HG03280 (cell line): ENCODE measurements around the gene TTC13.

Source experiments
- ATAC-seq: cut with Tn5 transposase; IDR thresholded peaks from one replicate; pipeline ENCODE4 v1.9.1; 2021; ENCODE audit warnings: mild to moderate bottlenecking, moderate library complexity; ENCODE audit not compliant: unreplicated experiment

Gene TTC13

GRCh38 chr1:230958370-230958769 is 20.3 kb downstream of the TTC13 start:
- ATAC-seq, result no peak

- ATAC-seq, result peak; percentile 85
Observed at GRCh38 chr1:230957580-230957989, 21.1 kb downstream of the TTC13 start.

DNA sequence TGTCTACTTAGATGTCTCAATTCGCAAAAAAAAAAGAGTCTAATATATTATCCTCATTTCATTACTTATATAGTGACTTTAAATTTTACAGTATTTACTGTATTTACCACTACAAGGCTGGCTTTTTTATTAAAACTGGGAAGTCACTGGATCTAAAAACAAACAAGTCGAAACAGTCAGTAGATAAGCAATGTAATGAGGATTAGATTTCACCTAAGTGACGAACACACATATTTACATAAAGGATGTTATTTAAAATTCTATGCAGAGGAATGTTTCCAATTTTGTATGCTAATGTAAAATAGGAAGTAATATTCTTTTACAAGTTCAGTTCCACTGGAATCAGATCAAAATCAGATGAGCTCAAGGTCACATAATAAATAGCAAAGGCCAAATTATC is 28.3 kb downstream of the TTC13 start:
- ATAC-seq, result no peak

DNA sequence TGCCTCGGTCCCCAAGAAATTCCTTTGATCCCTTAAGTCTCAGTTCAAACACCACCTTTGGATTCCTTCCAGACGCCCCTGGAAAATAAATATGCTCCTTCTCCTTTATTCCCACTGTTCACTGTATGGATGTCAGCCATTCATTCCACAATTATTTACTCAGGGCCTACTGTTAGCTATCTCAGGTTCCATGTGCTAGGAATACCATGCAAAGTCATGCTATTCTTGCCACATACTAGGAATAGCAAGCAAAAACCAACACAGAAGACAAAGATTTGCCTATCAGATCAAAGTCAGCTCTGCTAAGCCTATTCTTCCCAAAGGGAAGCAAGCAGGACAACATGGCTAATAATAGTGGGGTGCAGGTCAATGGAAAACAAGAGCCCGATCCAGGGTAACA is 29.8 kb downstream of the TTC13 start:
- no peak for ATAC-seq

DNA sequence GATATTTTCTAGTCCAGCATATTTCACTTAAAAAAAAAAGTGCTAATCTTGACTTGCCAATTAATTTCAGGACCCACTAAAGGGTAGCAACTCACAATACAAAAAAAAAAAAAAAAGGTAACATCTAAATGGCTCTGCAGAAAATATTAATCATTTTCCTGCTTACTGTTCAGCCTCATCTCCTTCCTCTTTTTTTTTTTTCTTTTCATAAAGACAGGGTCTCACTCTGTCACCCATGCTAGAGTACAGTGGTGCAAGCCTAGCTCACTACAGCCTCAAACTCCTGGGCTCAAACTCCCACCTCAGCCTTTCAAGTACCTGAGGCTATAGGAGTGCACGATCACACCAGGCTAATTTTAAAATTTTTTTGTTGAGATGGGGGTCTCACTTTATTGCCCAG is 30.4 kb downstream of the TTC13 start:
- ATAC-seq, result no peak

GRCh38 chr1:230943048-230943593 is 35.5 kb downstream of the TTC13 start:
- ATAC-seq, result no peak

- no peak for ATAC-seq
Observed at GRCh38 chr1:230940848-230941247, 37.8 kb downstream of the TTC13 start.

DNA sequence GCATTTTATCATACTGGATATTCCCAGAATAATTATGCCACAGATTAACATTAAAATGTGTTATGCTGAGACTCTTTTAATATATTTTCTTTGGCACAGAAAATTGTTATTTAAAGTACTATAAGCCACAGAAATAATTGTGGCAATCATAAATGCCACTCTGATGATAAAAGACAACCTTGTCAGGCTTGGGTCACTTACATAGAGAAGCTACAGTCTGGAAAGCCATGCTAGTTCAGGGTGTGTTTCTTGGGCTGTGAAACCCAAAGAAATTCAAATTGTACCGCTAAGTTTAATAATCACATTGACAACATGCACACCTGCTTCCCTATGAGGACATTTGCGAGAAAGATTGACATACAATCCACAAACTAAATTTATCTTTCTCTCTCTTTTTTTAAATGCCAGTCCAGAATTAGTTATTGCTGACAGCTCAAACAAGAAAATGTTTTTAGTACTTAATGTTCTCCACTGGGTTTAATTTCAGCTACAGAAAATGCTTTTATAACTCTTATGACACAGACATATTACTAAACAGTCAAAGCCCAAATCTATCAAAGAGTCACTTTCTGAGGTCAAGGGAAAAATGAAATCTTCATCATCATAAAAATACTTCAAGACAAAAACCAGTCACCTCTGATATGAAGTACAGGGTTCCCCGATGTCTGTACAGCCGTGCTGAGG is 38.7 kb downstream of the TTC13 start:
- ATAC-seq, result no peak

DNA sequence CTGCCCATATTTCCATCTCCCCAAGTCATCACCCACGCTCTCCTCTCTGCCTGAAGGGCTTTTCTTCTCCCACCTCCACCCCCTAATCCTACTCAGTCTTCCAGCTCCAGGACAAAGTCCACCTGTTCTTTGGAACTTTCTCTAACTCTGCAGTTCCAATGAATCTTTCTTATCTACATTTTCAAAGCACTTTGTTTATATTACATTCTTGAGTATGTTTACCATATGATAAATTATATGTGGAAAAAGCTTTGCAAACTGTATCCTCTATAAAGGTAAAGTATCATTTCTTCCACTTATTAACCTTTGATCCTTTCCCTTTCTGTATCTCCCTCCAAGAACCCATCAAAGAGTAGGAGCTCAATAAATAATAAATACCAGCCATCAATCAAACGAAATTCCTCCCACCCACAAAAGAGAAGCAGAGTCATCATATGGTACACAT is 39.7 kb downstream of the TTC13 start:
- ATAC-seq, result no peak

DNA sequence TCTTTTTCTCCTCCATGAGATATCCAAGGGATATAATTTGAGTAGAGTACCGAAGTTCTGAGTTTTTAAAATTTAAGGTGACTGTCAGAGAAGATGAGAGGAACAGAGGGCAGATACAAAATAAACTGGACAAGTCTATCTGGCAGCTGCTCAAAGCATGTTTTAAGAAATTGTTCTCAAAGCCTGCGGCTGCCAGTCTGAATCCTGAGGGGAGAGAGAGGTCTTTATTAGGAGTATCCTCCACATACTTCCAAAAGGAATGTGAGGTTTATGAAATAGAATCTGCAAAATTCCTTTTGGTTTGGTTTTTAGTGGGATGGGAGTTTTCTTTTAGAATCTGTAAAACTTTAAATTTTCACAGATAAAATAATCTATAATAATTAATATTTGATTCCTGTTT is 41.3 kb downstream of the TTC13 start:
- ATAC-seq, result no peak

DNA sequence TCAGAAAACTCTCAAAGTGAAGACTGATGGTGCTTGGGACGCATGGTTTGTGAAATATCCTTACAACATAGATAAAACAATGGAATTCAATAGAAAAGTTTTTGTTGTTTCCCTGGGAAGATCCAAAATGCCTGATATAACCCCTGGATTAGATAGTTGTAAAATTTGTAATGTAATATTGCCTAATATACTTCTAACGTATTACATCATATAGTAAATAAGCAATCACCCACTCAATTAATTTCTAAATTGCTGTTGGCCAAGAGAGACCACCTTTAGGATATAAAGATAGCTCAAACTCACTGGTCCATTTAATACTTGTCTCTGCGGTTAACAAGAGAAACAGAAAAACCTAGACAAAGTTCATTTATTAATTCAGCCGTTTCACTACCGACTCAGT is 42.2 kb downstream of the TTC13 start:
- no peak for ATAC-seq

DNA sequence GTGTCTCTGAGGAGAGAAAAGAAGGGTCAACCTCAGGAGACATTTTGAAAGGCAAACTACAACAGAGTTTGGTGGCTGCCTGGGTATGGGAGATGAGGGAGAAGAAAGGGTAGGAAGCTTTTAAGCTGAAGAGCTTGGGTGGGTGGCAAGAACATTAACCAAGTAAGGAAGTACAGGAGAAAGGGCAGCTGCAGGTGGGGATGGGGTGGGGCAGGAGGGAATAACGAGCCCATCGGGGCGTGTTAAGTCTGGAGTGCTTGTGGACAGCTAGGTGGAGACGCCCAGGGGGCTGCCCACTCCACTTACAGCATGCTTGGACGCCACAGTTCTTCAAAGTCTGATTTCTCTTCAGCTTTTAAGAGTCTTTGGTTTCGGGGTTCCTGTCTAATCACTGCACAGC is 42.8 kb downstream of the TTC13 start:
- ATAC-seq, result no peak

- ATAC-seq, result no peak
Observed at GRCh38 chr1:230930986-230931385, 47.7 kb downstream of the TTC13 start.

GRCh38 chr1:230926182-230926581 is 52.5 kb downstream of the TTC13 start:
- ATAC-seq, result no peak

DNA sequence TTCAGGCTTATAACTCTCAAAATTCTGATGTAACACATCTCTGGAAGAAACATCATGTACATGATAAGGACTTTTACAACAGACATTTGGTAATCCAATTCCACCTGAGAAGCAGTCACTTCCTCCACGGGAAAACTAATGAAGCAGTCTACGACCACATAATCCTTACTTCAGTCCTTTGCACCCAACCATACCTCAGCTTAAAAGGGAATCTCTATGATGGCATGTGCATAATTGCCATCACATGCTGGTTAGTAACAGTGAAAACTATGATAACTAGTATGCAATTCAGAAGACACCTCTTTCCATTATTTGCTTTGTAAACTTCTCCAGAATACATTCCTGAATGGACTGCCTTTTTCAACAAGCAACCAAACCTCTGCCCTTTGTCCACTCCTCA is 53.1 kb downstream of the TTC13 start:
- no peak for ATAC-seq

GRCh38 chr1:230923176-230923575 is 55.5 kb downstream of the TTC13 start:
- no peak for ATAC-seq

DNA sequence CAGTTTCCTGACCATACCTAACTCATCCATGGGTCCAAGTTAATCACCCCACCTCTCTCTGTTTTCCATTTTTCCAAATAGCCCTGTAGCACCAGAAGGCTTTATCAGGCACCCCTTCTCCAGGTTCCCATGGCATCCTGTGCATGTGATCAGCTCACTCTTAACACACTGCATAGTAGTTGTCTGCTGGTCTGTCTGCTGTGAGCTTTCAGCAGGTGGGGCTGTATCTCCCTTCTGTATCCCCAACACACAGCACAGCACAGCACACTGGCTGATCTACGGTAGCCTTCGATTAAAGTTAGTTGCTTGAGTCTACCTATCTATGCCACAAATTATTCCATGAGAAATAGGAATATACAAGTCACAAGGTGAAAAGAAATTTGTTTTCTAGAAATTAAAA is 56.0 kb downstream of the TTC13 start:
- ATAC-seq, result no peak

- ATAC-seq, result no peak
Observed at GRCh38 chr1:230919207-230919606, 59.5 kb downstream of the TTC13 start.

DNA sequence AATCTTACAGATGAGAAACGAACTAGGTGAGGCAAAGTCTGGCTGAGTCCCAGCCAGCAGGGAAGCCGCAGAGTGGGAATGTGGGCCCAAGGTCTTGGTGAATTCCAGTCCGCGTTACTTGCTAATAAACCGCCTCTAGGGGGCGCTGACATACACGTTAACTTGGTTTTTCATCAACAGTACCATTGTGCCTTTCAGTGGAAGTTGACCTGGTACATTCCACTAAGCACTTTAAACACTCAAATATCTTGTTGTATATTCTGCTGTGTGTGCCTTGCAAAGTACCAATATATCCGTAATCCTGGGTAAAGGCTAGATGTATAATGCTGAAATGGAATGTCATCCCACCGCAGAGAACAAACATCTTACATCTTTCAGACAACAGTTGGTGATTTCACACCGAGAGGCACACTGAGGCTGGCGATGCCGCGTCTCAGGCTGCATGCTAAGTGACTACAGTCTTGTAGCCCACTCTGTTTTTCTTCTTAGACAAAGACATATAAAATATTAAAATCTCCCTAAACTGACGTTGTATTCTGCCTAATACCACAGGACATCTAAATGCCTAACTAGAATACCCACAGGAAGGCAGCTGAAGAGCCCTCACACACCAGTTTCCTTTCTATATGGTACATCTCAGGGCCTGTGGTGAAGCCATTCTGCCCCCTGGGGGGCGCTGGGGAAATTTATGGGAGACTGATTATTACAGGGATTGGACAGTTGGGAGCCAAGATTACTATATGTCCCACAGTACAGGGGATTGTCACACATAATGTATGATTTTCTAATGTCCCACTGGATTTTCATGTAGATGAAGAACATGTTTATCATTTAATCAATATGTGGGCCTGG is 61.2 kb downstream of the TTC13 start:
- ATAC-seq, result peak; percentile 59

- no peak for ATAC-seq
Observed at GRCh38 chr1:230916587-230917283, 61.9 kb downstream of the TTC13 start.

- no peak for ATAC-seq
Observed at GRCh38 chr1:230915078-230915477, 63.6 kb downstream of the TTC13 start.
